Neural cell (in vitro differentiated cells): ENCODE results near the gene TNFRSF12A. TPM values are rescaled to one million over a fixed set of nuclear protein-coding genes. Genes with fewer than 3 reads are reported as not detected.

Source experiments
- H2AFZ ChIP-seq: fragments of 200-600, 300-800 bp; sonication (generic), shearing (Covaris generic); 2 replicates; pipeline ENCODE4 v1.6.0; 2014; ENCODE audit warnings: low read depth, mild to moderate bottlenecking, antibody characterized with exemption, low read length, moderate library complexity
- H3F3A ChIP-seq: fragments of 200-600 bp; shearing (Covaris generic); 2 replicates; pipeline ENCODE4 v1.6.1; 2016; ENCODE audit warnings: mild to moderate bottlenecking, moderate library complexity, mixed read lengths, antibody characterized with exemption, low read length; ENCODE audit not compliant: insufficient read depth, poor library complexity, severe bottlenecking
- H3K27ac ChIP-seq: fragments of 200-600, 300-800 bp; sonication (generic), shearing (Covaris generic); 2 replicates; pipeline ENCODE4 v1.5.1; 2014; ENCODE audit warnings: mild to moderate bottlenecking, low read length, moderate library complexity
- H3K27me3 ChIP-seq: fragments of 300-800, 200-600 bp; sonication (generic), shearing (Covaris generic); 2 replicates; pipeline ENCODE4 v1.6.0; 2014; ENCODE audit warnings: mild to moderate bottlenecking, low read depth, low read length, moderate library complexity; ENCODE audit not compliant: insufficient read depth
- H3K36me3 ChIP-seq: fragments of 300-800, 200-600 bp; sonication (generic), shearing (Covaris generic); 2 replicates; pipeline ENCODE4 v1.5.1; 2014; ENCODE audit warnings: mild to moderate bottlenecking, antibody characterized with exemption, low read length, moderate library complexity; ENCODE audit not compliant: insufficient read depth
- H3K4me2 ChIP-seq: fragments of 300-800, 200-600 bp; sonication (generic), shearing (Covaris generic); 2 replicates; pipeline ENCODE4 v1.6.0; 2014; ENCODE audit warnings: mild to moderate bottlenecking, low read length
- H3K4me3 ChIP-seq: fragments of 300-800, 200-600 bp; sonication (generic), shearing (Covaris generic); 2 replicates; pipeline ENCODE4 v1.5.1; 2014; ENCODE audit warnings: mild to moderate bottlenecking, low read length, moderate library complexity
- H3K79me2 ChIP-seq: fragments of 200-600 bp; shearing (Covaris generic); replicated peaks from 2 replicates; pipeline ENCODE4 v1.6.0; 2014; ENCODE audit warnings: mild to moderate bottlenecking, low read length, moderate library complexity; ENCODE audit not compliant: insufficient read depth
- H3K9ac ChIP-seq: fragments of 300-800, 200-600 bp; sonication (generic), shearing (Covaris generic); 2 replicates; pipeline ENCODE4 v1.6.1; 2016; ENCODE audit warnings: mild to moderate bottlenecking, low read length, mixed read lengths
- H3K9me2 ChIP-seq: fragments of 200-600 bp; shearing (Covaris generic); 2 replicates; pipeline ENCODE4 v1.6.1; 2016; ENCODE audit warnings: mild to moderate bottlenecking, low read length, mixed read lengths; ENCODE audit not compliant: insufficient read depth
- H3K9me3 ChIP-seq: fragments of 200-600, 300-800 bp; sonication (generic), shearing (Covaris generic); 2 replicates; pipeline ENCODE4 v1.6.1; 2016; ENCODE audit warnings: mild to moderate bottlenecking, mixed run types, low read length, moderate library complexity, mixed read lengths
- H4K20me1 ChIP-seq: fragments of 200-600 bp; shearing (Covaris generic); 2 replicates; pipeline ENCODE4 v1.6.1; 2016; ENCODE audit warnings: mild to moderate bottlenecking, mixed run types; ENCODE audit not compliant: insufficient read depth
- EP300 ChIP-seq: fragments of 450-650 bp; conservative IDR thresholded peaks from 2 replicates; pipeline ENCODE4 v1.6.1; 2014; ENCODE audit warnings: antibody characterized with exemption, mild to moderate bottlenecking, moderate library complexity; ENCODE audit not compliant: poor library complexity, severe bottlenecking
- EZH2 ChIP-seq: fragments of 200-600, 300-800 bp; shearing (Covaris generic), sonication (generic); IDR thresholded peaks from 2 replicates; pipeline ENCODE4 v1.6.1; 2014; ENCODE audit warnings: antibody characterized with exemption, low read length, borderline replicate concordance, mild to moderate bottlenecking; ENCODE audit not compliant: insufficient read depth, poor library complexity, severe bottlenecking
- MXI1 ChIP-seq: fragments of 450-650 bp; conservative IDR thresholded peaks from 2 replicates; pipeline ENCODE4 v1.6.1; 2014; ENCODE audit warnings: antibody characterized with exemption, mild to moderate bottlenecking; ENCODE audit not compliant: poor library complexity, severe bottlenecking
- POLR2AphosphoS5 ChIP-seq: IDR thresholded peaks from 2 replicates; pipeline ENCODE4 v1.6.1; 2012
- RAD21 ChIP-seq: fragments of 450-650 bp; conservative IDR thresholded peaks from 2 replicates; pipeline ENCODE4 v1.6.1; 2014; ENCODE audit warnings: antibody characterized with exemption, mild to moderate bottlenecking, moderate library complexity
- SMC3 ChIP-seq: fragments of 450-650 bp; conservative IDR thresholded peaks from 2 replicates; pipeline ENCODE4 v1.6.1; 2014; ENCODE audit warnings: antibody characterized with exemption, mild to moderate bottlenecking, moderate library complexity; ENCODE audit not compliant: poor library complexity
- TAF1 ChIP-seq: IDR thresholded peaks from 2 replicates; pipeline ENCODE4 v1.6.1; 2012; ENCODE audit warnings: low read depth
- polyA plus RNA-seq: library from polyadenylated mRNA; depleted of rRNA; stranded (reverse); fragments of >200 nt; gene quantifications from 2 replicates; pipeline ENCODE4 v1.2.3, GENCODE V29; 2014
- TF ChIP-seq, protein P1 (sequence below): fragments of 450-650 bp; IDR thresholded peaks from 2 replicates; pipeline ENCODE4 v1.5.1; 2014; ENCODE audit warnings: antibody characterized with exemption, mild to moderate bottlenecking, moderate library complexity; ENCODE audit not compliant: poor library complexity, severe bottlenecking
- TF ChIP-seq, protein P2 (sequence below): IDR thresholded peaks from 2 replicates; pipeline ENCODE4 v1.6.1; 2012; ENCODE audit warnings: borderline replicate concordance

The TNFRSF12A gene
- polyA plus RNA-seq, 1 donor from 2014 or later = 2.3 TPM

DNA sequence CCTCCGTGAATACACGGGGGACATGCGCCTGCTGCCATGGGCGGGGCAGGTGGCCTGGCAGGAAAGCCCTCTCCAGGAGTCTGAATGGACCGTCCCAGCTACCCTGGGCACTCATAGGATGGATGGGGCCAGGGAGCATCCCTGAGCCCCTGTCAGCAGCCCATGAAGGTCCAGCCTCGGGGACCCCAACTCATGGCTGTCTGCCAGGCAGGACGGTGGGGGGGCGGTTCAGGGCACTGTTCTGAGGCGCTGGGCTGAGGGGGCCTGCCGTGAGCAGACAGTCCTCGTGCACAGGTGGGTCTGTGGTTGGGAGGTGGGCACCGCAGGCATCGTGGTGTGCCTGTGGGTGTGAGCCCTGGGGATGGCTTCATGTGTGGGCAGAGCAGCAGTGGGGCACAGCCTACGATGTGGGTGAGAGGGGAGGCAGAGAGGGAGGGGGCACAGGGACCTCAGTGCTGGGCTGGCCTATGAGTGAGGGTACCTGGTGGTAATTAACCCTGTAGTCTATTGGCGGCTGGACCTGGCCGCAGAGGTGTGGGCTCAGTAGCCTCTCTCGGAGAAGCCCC, 33.5 kb upstream of the TNFRSF12A start:
- Histone ChIP-seq H4K20me1 (no peaks in the 10 kb centered on the region), H2AFZ (no peak overlapping the region), H3K4me2 (no peak overlapping the region), H3K9ac (no peak overlapping the region), H3K27ac (no peak overlapping the region), H3K9me2 (no peaks in the 10 kb centered on the region), H3K27me3 (no peaks in the 10 kb centered on the region), H3K4me3 (no peak overlapping the region), H3K36me3 (no peaks in the 10 kb centered on the region), H3K9me3 (no peaks in the 10 kb centered on the region), H3K79me2 (no peaks in the 10 kb centered on the region), H3F3A (no peaks in the 10 kb centered on the region)
- TF ChIP-seq SMC3 (no peak), RAD21 (no peak), MXI1 (no peak), EZH2 (no peak), POLR2AphosphoS5 (no peak), EP300 (no peak), TAF1 (no peak)
- TF ChIP-seq, protein P1, sequence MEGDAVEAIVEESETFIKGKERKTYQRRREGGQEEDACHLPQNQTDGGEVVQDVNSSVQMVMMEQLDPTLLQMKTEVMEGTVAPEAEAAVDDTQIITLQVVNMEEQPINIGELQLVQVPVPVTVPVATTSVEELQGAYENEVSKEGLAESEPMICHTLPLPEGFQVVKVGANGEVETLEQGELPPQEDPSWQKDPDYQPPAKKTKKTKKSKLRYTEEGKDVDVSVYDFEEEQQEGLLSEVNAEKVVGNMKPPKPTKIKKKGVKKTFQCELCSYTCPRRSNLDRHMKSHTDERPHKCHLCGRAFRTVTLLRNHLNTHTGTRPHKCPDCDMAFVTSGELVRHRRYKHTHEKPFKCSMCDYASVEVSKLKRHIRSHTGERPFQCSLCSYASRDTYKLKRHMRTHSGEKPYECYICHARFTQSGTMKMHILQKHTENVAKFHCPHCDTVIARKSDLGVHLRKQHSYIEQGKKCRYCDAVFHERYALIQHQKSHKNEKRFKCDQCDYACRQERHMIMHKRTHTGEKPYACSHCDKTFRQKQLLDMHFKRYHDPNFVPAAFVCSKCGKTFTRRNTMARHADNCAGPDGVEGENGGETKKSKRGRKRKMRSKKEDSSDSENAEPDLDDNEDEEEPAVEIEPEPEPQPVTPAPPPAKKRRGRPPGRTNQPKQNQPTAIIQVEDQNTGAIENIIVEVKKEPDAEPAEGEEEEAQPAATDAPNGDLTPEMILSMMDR = no peak
- TF ChIP-seq, protein P2, sequence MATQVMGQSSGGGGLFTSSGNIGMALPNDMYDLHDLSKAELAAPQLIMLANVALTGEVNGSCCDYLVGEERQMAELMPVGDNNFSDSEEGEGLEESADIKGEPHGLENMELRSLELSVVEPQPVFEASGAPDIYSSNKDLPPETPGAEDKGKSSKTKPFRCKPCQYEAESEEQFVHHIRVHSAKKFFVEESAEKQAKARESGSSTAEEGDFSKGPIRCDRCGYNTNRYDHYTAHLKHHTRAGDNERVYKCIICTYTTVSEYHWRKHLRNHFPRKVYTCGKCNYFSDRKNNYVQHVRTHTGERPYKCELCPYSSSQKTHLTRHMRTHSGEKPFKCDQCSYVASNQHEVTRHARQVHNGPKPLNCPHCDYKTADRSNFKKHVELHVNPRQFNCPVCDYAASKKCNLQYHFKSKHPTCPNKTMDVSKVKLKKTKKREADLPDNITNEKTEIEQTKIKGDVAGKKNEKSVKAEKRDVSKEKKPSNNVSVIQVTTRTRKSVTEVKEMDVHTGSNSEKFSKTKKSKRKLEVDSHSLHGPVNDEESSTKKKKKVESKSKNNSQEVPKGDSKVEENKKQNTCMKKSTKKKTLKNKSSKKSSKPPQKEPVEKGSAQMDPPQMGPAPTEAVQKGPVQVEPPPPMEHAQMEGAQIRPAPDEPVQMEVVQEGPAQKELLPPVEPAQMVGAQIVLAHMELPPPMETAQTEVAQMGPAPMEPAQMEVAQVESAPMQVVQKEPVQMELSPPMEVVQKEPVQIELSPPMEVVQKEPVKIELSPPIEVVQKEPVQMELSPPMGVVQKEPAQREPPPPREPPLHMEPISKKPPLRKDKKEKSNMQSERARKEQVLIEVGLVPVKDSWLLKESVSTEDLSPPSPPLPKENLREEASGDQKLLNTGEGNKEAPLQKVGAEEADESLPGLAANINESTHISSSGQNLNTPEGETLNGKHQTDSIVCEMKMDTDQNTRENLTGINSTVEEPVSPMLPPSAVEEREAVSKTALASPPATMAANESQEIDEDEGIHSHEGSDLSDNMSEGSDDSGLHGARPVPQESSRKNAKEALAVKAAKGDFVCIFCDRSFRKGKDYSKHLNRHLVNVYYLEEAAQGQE = no peak

DNA sequence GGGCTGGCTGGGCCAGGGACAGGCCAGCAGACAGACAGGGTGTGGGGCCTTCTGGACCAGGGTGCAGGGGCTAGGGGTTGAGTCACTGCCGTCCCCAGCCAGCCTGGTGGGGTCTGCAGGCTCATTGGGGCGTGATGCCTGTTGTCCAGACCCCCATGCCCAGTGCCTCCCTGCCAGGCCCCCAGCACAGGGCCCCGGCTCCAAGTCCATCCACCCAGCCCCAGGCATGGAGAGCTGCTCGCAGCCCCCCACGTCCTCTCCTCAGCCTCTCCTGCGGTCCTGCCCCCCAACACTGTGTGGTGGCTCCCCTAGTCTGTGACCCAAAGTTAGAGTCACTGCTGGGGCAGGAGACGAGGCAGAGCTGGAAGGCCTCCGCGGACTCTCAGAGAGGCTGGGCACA, 32.9 kb upstream of the TNFRSF12A start:
- H3F3A ChIP-seq = no peaks in the 10 kb centered on the region
- H2AFZ ChIP-seq = no peak overlapping the region
- no peaks in the 10 kb centered on the region for H3K79me2 ChIP-seq
- H3K9me3 ChIP-seq = no peaks in the 10 kb centered on the region
- H3K9ac ChIP-seq = no peak overlapping the region
- no peaks in the 10 kb centered on the region for H3K27me3 ChIP-seq
- no peak overlapping the region for H3K4me3 ChIP-seq
- H3K27ac ChIP-seq = no peak overlapping the region
- no peaks in the 10 kb centered on the region for H3K36me3 ChIP-seq
- no peak for TF ChIP-seq RAD21
- TF ChIP-seq EZH2 = no peak
- TF ChIP-seq POLR2AphosphoS5 = no peak
- no peak for TF ChIP-seq TAF1
- no peak for TF ChIP-seq MXI1
- TF ChIP-seq, protein P1 = no peak
- no peak for TF ChIP-seq EP300
- TF ChIP-seq SMC3 = no peak
- TF ChIP-seq, protein P2 = no peak
- H3K9me2 ChIP-seq = no peaks in the 10 kb centered on the region
- no peak overlapping the region for H3K4me2 ChIP-seq
- no peaks in the 10 kb centered on the region for H4K20me1 ChIP-seq
